ENCODE measurements around the gene WNT5B.

Gene WNT5B

DNA sequence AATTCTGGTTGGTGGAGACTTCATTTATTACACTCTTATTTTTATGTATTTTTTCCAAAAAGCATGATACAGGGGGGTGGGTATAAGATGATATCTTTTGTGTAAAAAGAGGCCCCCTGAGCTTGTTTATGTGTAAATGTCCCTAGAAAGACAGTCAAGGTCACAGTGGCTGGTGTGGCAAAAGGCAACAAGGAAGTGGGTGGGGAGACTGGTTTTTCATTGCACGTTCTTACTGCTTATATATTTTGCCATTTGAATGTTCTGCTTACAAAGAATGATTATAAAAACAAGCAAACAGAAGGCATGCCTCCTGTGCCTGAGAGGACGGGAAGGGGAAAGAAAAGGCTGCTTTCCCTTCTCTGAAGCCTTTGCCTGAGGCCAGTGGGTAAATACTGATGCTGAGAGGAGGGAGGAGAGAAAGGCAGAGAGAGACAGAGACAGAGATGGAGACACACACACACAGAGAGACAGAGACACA is 37.7 kb downstream of the WNT5B start:
- H3K4me3 ChIP-seq (ENCODE audit: low read depth, low read length), result no peak overlapping the region
- TF ChIP-seq CTCF (IDR thresholded peaks at IDR 0.05; ENCODE audit: borderline replicate concordance, insufficient read depth, low read depth, low read length), result no peak

DNA sequence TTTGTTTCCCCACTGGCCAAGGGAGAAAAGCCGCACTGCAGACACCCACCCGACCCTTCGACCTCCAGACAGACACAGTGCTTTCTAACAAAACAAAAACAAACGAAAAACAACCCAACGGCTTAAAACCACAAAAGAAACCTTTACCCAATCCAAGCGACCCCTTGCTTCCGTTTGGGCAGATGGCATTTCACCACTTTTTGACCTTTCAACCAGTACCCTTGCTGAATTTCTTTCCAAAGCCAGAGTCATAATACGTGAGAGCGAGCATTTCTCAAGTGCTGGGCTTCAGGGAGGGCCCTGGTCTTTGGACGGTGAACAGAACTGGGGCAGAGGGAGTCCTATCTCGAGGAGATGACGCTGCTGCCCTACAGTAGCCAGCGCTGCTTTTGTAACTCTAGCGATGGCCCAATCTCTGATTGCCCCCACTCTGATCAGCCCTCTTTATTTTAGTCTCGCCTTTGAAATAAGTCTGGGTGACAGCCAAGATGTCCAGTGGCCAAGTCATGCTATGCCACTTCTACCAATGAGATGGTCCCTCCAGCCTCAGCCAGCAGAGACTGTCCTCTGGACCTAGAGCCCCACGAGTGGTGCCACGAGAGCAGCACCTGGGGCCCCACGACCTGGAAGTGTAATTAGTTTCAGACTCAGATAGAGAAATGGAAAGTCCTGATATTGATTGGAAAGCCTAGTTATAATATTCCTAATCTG is 40.0 kb downstream of the WNT5B start:
- no peak for TF ChIP-seq CTCF (IDR thresholded peaks at IDR 0.05; ENCODE audit: borderline replicate concordance, insufficient read depth, low read depth, low read length)
- H3K4me3 ChIP-seq (ENCODE audit: low read depth, low read length), result no peak overlapping the region

- no peak overlapping the region for H3K4me3 ChIP-seq (ENCODE audit: low read depth, low read length)
- no peak for TF ChIP-seq CTCF (IDR thresholded peaks at IDR 0.05; ENCODE audit: borderline replicate concordance, insufficient read depth, low read depth, low read length)
Measured at GRCh38 chr12:1670358-1671268, 41.6 kb downstream of the WNT5B start.

GRCh38 chr12:1676043-1676442 is 47.0 kb downstream of the WNT5B start:
- H3K4me3 ChIP-seq (ENCODE audit: low read depth, low read length), result no peak overlapping the region
- TF ChIP-seq CTCF (IDR thresholded peaks at IDR 0.05; ENCODE audit: borderline replicate concordance, insufficient read depth, low read depth, low read length), result no peak

DNA sequence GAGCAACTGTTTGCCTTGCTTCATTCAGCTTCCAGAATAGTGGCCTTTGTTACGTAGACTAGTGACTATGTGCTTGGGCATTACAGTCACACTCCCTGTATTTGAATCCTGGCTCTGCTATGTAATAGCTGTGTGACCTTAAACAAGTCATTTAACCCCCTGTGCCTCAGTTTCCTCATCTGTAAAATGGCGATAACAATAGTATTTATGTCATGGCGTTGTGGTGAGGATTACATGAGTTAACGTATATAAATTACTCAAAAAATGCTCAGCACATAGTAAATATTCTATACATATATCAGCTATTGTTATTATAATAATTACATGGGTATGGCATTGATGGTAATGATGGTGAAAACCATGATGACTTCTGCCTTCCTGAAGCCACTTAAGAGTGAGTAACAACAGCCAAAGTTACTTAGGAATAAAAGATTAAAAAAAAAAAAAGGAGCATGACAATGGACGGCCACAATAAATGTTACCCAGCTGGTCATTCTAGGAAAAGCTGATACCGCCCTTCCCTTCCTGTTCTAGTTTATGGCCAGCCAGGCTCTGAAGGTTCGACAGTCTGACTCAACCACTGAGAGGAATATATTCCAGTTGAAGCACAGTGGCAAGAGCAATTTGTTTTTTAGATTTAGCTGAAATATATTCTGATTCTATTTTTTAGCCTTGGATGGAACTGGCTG is 51.9 kb downstream of the WNT5B start:
- no peak for TF ChIP-seq CTCF (IDR thresholded peaks at IDR 0.05; ENCODE audit: borderline replicate concordance, insufficient read depth, low read depth, low read length)
- no peak overlapping the region for H3K4me3 ChIP-seq (ENCODE audit: low read depth, low read length)

DNA sequence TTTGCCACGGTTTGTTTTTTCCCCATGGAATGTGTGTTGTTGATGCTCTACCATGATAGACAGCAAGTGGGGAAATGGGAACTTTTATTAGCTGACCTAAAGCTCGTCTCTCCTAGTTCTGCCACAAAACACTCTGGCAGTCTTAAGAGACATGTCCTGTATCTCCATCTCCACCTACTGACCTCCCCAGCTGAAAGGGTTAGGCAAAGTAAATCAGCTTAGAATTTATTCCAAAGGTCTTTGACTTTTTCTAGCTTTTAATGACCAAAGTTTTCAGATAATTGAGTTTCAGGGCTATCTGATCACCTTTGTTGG is 52.4 kb downstream of the WNT5B start:
- TF ChIP-seq CTCF (IDR thresholded peaks at IDR 0.05; ENCODE audit: borderline replicate concordance, insufficient read depth, low read depth, low read length), result no peak
- H3K4me3 ChIP-seq (ENCODE audit: low read depth, low read length), result no peak overlapping the region

Data from GM12875 (cell line).